RPMI8226 (cell line): ENCODE data around the gene BSN.

ENCODE experiments used
- DNase-seq: peaks from one replicate; pipeline ENCODE4 v3.0.0-alpha.2; 2015

BSN gene

GRCh38 chr3:49717959-49718857 lies 163.9 kb downstream of the BSN start:
- peak; percentile 13 for DNase-seq

- DNase-seq = no peak
Observed at GRCh38 chr3:49718858-49719213, 164.6 kb downstream of the BSN start.

- peak; percentile 70 for DNase-seq
Observed at GRCh38 chr3:49719214-49719884, 165.1 kb downstream of the BSN start, which contains the start of gene AMIGO3. AMIGO3 (minus strand) TSS chr3:49719684; CDS start chr3:49719465, 219 bp downstream.
